ENCODE results near the gene FBXO40.
A peak's percentile ranks its signal among the peaks of the same experiment; 100 is the strongest.
"Not testable (repeated sequence)": the region's sequence is repeated elsewhere in the genome, so short reads cannot be mapped to it uniquely, and the experiment has no call there.

FBXO40 gene

DNA sequence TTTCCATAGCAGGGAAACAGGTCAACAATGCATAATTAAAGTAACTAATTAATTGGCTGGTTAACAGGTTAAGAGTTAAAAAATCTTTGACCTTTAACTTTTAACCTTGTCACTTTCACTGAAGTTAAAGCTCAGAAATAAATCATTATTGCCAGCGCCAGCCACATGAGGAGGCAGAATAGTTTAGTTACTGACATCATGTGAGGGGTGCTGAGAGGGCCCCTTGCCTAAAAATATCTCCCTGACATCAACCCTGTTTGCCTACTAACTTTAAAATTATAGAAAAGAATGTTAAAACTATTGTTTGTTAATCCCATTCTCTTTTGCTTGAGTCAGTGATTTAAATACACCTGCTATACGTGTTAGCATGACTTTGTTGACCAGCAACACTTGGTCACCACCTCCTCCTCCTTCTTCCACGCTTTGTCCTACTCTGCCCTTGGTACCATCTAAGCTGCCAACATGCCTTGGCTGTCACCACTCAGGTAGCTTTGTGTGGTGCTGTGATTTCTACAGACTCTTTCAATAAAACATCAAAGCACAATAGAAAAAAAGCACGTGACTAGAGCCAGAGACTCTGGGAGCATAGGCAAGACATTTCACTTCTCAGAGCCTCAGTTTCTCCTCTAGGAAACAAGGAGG is 2.7 kb downstream of the FBXO40 start:
- no peak for TF ChIP-seq GATA1 (IDR thresholded peaks at IDR 0.05; ENCODE audit: low read depth, low read length)
- no peak for TF ChIP-seq POLR2A (IDR thresholded peaks at IDR 0.05; ENCODE audit: low read length)
- no peak for DNase-seq

DNA sequence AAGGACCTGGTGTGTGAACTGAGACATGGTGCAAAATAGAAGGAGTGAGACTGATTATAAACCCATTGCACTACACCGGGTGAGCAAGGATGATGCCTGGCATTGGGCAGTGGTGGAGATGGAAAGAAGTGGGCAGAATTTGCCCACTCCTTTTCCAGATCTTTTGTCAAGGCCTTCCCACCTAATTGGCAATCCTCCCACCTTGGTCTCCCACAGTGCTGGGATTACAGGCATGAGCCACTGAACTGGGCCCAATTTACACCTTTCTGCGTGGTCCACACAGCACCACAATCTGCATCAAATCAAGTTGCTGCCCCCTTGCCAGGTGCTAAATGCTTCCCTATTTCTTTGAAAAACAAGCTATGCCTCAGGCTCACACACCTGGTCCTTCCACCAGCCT is 5.4 kb downstream of the FBXO40 start:
- TF ChIP-seq GATA1 (IDR thresholded peaks at IDR 0.05; ENCODE audit: low read depth, low read length): no peak
- no peak for TF ChIP-seq POLR2A (IDR thresholded peaks at IDR 0.05; ENCODE audit: low read length)
- no peak for DNase-seq

DNA sequence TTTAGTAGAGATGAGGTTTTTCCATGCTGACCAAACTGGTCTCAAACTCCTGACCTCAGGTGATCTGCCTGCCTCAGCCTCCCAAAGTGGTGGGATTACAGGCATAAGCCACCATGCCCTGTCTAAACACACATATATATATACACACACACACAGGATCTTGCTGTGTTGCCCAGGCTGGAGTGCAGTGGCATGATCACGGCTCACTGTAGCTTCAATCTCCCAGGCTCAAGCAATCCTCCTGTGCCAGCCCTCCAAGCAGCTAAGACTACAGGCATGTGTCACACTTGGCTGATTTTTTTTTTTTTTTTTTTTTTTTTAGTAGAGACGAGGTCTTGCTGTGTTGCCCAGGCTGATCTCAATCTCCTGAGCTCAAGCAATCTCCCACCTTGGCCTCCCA is 6.7 kb downstream of the FBXO40 start:
- DNase-seq: not testable (repeated sequence)

DNA sequence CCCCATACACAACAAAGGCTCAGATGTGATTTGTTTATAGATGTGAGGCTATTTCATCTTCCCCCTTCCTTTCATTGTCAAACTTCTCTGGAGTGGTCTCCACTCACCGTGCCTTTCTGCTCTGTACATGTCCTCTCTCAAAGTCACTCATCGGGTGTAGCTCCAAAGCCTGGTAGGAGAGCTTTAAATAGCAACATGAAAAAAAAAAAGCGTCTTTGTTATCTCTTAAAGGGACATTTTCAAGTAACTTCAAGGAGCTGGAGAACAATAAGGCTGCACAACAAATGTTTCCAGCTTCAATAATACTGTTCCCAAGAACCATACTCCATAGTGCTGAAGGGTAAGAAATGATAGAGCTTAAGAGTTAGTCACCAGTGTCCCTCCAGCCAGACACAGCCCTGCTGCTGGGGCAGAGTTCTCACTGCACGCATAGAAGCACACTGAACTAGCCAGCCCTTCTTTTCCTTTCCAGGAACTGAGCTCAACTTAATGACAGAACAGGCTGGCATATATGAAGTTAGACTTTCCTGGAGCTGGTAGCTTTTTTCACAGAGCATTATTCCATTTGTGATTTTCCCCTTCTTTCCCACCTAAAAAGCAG is 8.1 kb downstream of the FBXO40 start:
- DNase-seq: no peak
- TF ChIP-seq POLR2A (IDR thresholded peaks at IDR 0.05; ENCODE audit: low read length) (no peak), GATA1 (IDR thresholded peaks at IDR 0.05; ENCODE audit: low read depth, low read length) (no peak)

DNA sequence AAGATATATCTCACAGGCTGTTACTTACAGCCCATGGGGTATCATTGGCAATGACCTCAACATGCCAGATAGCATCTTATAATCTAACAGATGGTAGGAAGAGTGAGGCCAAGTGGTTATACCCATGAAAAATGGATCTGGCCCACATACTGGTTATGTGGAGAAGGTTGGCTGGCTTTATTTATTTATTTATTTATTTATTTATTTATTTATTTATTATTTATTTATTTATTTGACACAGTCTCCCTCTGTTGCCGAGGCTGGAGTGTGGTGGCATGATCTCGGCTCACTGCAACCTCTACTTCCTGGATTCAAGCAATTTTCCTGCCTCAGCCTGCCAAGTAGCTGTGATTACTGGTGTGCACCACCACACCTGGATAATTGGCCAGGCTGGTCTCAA is 11.6 kb downstream of the FBXO40 start:
- TF ChIP-seq GATA1 (IDR thresholded peaks at IDR 0.05; ENCODE audit: low read depth, low read length) (no peak), POLR2A (IDR thresholded peaks at IDR 0.05; ENCODE audit: low read length) (no peak)
- DNase-seq: no peak

DNA sequence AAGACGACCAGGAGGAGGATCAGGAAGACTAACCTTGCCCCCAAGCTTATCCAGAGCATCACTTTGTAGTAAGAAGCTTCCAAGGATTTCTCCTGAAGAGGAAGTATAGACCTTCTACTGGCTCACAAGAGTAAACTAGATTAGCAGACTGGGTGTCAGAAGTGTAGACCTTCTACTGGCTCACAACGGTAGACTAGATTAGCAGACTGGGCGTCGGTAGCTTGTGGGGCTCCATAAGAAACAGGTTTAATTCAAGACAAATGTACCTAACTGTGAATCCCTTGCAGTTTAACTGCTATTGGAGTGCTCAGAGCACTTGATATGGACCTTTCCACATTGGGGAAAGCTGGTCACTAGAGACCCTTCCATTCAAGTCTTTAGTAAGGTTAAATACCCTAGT is 12.9 kb downstream of the FBXO40 start:
- TF ChIP-seq GATA1 (IDR thresholded peaks at IDR 0.05; ENCODE audit: low read depth, low read length): no peak
- no peak for TF ChIP-seq POLR2A (IDR thresholded peaks at IDR 0.05; ENCODE audit: low read length)
- DNase-seq: peak in 1 of 2 experiments; percentile 35

DNA sequence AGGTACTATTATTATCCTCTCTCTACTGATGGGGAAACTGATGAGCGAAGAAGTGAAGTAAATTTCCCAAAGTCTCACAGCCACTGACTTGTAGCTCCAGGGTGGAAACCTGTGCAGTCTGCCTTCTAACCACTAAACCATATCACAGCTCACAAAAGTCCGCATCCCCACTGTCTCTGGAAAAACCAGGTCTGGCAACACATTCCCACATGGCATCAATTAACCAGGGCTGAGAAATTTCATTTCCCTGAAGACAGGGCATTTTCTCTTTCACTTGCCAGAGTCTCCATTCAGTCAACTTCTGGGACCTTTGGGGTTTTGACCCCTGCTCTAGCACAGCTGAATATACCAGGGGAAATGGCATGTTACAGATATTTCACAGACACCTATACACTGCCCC is 26.5 kb downstream of the FBXO40 start:
- no peak for DNase-seq
- TF ChIP-seq GATA1 (IDR thresholded peaks at IDR 0.05; ENCODE audit: low read depth, low read length): no peak

DNA sequence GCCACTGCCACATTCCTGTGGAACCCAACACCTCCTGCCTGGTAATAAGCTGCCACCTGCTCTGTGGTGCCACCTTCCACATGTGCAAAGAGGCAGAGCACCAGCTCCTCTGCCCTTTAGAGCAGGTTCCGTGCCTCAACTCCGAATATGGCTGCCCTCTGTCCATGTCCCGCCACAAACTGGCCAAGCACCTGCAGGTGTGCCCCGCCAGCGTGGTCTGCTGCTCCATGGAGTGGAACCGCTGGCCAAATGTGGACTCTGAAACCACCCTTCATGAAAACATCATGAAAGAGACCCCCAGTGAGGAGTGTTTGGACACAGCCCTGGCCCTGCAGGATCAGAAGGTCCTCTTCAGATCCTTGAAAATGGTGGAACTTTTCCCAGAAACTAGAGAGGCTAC is 28.3 kb downstream of the FBXO40 start:
- TF ChIP-seq POLR2A (IDR thresholded peaks at IDR 0.05; ENCODE audit: low read length) (no peak), GATA1 (IDR thresholded peaks at IDR 0.05; ENCODE audit: low read depth, low read length) (no peak)

DNA sequence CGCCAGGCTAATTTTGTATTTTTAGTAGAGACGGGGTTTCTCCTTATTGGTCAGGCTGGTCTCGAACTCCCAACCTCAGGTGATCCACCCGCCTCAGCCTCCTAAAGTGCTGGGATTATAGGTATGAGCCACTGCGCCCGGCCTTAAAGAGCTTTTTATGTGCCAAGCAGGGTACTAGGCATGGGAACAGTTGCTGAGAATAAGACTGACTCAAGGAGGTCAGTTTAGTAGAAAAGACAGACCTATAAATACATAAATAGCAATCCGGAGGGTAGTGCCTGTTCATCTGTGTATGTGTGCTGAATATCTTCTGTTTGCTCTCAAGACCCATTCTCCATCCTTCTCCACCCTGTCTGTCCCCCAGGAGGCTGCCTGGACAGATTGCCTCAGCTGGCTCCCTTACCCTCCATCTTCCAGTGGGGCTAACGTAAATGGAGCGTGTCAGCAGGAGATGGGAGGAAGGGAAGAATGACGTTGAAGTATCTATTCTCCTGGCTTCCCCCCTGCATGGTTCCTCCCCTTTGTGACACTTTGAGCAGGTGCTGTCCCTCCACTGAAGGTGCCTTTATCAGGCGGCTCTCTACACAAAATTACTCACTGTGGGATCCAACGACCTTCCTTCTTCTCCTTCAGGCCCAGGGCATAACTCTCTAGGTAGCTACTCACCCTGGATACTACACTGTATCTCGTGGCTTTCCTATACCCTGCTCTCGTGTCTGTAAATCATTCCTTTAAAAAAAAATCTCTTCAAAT is 31.1 kb downstream of the FBXO40 start:
- TF ChIP-seq POLR2A (IDR thresholded peaks at IDR 0.05; ENCODE audit: low read length) (no peak), GATA1 (IDR thresholded peaks at IDR 0.05; ENCODE audit: low read depth, low read length) (no peak)
- DNase-seq: no peak

More for the DNA sequence above, 28.3 kb downstream of the FBXO40 start:
- DNase-seq: no peak

DNA sequence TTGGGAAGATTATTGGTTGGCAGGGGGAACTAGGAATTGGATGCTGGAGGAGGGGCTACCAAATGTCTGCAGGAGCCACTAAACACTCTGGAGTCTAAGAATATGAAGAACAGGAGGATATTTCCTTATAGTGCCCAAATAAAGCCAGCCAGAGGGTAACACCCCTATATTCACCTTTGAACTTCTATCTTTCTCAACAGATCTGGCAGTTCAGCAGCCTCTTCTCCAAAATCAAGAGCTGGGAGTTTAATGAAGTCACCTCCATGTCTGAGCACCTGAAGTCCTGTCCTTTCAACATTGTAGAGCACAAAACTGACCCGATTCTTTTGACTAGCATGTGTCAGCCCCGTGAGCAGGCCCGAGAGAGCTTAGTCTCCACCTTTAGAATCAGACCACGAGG is 33.3 kb downstream of the FBXO40 start:
- TF ChIP-seq GATA1 (IDR thresholded peaks at IDR 0.05; ENCODE audit: low read depth, low read length) (no peak), POLR2A (IDR thresholded peaks at IDR 0.05; ENCODE audit: low read length) (no peak)
- DNase-seq: no peak

DNA sequence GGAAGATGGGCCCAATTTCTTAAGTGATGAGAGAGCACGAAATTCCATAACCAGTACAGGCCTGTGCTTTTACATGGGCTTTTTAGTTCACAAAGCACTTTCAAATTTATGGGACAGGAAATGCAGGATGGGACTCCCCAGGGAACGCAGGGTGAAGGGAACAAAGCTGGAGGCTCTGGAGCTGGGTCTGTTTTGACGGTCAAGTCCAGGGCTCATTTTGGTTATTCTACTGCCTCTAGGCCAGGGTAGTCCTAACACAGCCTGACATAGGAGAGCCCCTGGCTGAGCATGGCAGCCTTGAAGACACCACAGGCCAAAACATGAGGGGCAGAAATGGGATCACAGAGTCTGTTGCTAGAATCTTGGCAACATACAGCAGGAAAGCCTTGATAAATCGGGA is 34.0 kb downstream of the FBXO40 start:
- TF ChIP-seq POLR2A (IDR thresholded peaks at IDR 0.05; ENCODE audit: low read length) (no peak), GATA1 (IDR thresholded peaks at IDR 0.05; ENCODE audit: low read depth, low read length) (no peak)
- no peak for DNase-seq

DNA sequence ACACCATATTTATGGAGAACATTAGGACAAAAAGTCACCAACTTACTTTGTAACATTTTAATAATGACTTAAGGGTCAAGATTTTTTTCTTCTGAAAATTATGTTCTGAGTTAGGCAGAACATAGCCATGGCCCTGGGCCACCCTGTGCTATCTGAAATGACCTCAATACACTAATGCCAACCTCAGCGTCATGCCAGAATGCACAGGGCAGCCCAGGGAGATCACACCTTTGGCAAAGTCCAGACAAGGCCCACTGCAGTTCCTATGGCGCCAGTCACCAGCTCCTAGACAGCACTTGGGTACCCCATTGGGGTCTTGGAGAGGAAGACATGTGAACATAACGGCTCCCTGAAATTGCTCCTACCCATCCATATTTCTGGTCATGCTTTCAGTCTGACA is 34.4 kb downstream of the FBXO40 start:
- no peak for DNase-seq
- TF ChIP-seq POLR2A (IDR thresholded peaks at IDR 0.05; ENCODE audit: low read length) (no peak), GATA1 (IDR thresholded peaks at IDR 0.05; ENCODE audit: low read depth, low read length) (no peak)

DNA sequence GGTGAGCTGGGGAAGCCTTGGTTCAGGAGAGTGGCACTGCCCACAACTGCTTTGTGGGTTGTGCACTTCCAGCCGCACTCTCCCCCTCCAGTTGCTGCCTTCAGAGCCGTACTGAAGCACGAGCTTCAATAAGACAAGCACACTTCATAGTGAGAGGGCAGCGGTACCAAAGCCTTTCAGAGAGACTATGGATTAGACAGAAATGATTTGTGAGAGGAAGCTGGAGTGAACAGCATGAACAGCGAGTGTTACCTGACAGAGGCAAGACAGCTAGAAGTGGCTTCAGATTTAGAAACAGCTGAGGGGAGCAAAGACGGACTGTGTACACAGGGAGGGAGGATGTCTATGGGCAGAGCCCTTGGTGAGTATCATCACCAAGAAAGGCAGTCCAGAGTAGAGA is 36.4 kb downstream of the FBXO40 start:
- no peak for TF ChIP-seq POLR2A (IDR thresholded peaks at IDR 0.05; ENCODE audit: low read length)
- no peak for DNase-seq

DNA sequence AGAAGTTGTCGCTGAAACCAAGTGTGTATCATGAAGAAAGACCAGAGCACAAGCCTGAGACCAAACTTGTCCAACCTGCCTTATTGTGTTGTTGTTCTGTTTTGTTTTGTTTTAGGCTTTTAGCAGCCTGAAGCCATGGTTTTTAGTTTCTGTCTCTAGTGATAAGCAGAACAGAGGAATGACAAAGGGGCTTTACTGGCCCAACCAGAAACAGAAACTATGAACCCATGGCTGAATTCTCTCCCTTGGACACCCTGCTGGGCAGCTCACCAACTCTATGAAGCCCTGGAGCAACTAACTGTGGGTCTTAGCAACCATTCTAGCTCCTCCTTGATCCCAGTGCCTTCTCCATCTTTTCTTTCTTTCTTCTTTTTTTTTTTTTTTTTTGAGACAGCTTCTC is 37.2 kb downstream of the FBXO40 start:
- no peak for TF ChIP-seq GATA1 (IDR thresholded peaks at IDR 0.05; ENCODE audit: low read depth, low read length)
- no peak for TF ChIP-seq POLR2A (IDR thresholded peaks at IDR 0.05; ENCODE audit: low read length)

DNA sequence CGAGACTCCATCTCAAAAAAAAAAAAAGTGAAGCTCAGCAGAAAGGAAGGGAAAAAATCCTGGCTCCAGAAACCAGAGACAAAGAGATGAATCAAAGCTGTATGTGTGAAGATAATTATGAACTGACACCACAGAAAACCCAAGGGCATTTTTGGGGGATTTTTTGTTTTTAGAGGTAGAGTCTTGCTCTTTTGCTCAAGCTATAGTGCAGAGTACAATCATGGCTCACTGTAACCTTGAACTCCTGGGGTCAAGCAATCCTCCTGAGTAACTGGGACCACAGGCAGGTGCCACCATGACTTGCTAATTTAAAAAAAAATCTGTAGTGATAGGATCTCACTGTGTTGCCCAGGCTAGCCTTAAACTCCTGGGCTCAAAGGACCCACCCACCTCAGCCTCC is 44.7 kb downstream of the FBXO40 start:
- DNase-seq: no peak

More for the DNA sequence above, 37.2 kb downstream of the FBXO40 start:
- no peak for DNase-seq

More for the DNA sequence above, 44.7 kb downstream of the FBXO40 start:
- no peak for TF ChIP-seq POLR2A (IDR thresholded peaks at IDR 0.05; ENCODE audit: low read length)
- no peak for TF ChIP-seq GATA1 (IDR thresholded peaks at IDR 0.05; ENCODE audit: low read depth, low read length)

Data from erythroblast (primary cell).